ENCODE data around the gene DEK. TPM values are rescaled to one million over a fixed set of nuclear protein-coding genes. Genes with fewer than 3 reads are reported as not detected.

The DEK gene
- polyA plus RNA-seq, 1 of the 3 experiments (the other 2 are of a cell fraction) = 34.2 TPM

- no peaks in the 10 kb centered on the region for H3K27me3 ChIP-seq (ENCODE audit: insufficient read depth)
- H4K20me1 ChIP-seq (ENCODE audit: insufficient read depth) = no peaks in the 10 kb centered on the region
- no peaks in the 10 kb centered on the region for H3K9me3 ChIP-seq
- WGBS (ENCODE audit: low lambda C conversion rate) = over 99% methylated on average over 6 of the region's 6 CpGs
- no peaks in the 10 kb centered on the region for H3F3A ChIP-seq (replicated peaks; ENCODE audit: insufficient read depth)
- no peak overlapping the region for H3K27ac ChIP-seq (ENCODE audit: low read depth in 2 of 2, low read length in 1 of 2)
- H3K9ac ChIP-seq = no peak overlapping the region
- POLR2A ChIA-PET = interaction anchor here (0.6 kb wide), 1 partner anchor 17 kb away, joined by 3 read pairs; no protein-coding TSS in a partner anchor
- no peak overlapping the region for H2AFZ ChIP-seq (ENCODE audit: low read depth)
- TF ChIP-seq IRF3 (IDR thresholded peaks at IDR 0.05; ENCODE audit: low read depth, low read length) = no peak
- no peak for TF ChIP-seq NFIC (IDR thresholded peaks at IDR 0.05; ENCODE audit: borderline replicate concordance)
- no peak for TF ChIP-seq CTCF (IDR thresholded peaks at IDR 0.05)
- no peak for TF ChIP-seq TAF1 (IDR thresholded peaks at IDR 0.05; ENCODE audit: borderline replicate concordance, low read depth, low read length)
- TF ChIP-seq RAD21 (IDR thresholded peaks at IDR 0.05; ENCODE audit: low read length) = no peak
- TF ChIP-seq POLR2AphosphoS5 (IDR thresholded peaks at IDR 0.05; ENCODE audit: low read depth, low read length) = no peak
- TF ChIP-seq FOXJ3 (CRISPR knock-in tag; IDR thresholded peaks at IDR 0.05) = no peak
- H3K36me3 ChIP-seq (replicated peaks in 1 of 2; ENCODE audit: control insufficient read depth in 1 of 2, insufficient read depth in 2 of 2, low read length in 1 of 2) = peaks cover 0 to 5% of the 10 kb centered on the region in 2 experiments
- CTCF ChIA-PET = interaction anchor here (1.1 kb wide), 1 partner anchor 9 kb away, joined by 3 read pairs; no protein-coding TSS in a partner anchor
- H3K4me2 ChIP-seq = no peak overlapping the region
- H3K79me2 ChIP-seq (ENCODE audit: insufficient read depth) = no peaks in the 10 kb centered on the region
- DNase-seq = no peak
- H3K4me3 ChIP-seq (ENCODE audit: low read depth in 2 of 2, low read length in 1 of 2) = no peak overlapping the region
- H3K4me1 ChIP-seq (ENCODE audit: control insufficient read depth in 1 of 2, insufficient read depth in 2 of 2, low read depth in 1 of 2, low read length in 1 of 2) = no peaks in the 10 kb centered on the region
- H3K9me2 ChIP-seq = no peaks in the 10 kb centered on the region
Measured at GRCh38 chr6:18203786-18204185, 60.5 kb downstream of the DEK start.

DNA sequence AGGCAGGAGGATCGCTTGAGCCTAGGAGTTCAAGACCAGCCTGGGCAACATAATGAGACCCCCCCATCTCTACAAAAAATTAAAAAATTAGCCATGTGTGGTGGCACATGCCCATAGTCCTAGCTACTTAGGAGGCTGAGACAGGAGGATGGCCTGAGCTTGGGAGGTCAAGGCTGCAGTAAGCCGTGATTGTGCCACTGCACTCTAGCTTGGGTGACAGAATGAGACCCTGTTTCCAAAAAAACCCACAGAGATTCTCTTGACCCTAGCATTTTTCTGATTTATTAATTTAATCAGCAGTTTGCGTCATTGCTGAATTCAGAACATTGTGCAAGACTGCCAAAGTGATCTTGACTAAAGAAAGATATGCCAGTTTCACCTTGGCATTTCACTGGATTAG lies 72.3 kb downstream of the DEK start:
- Histone ChIP-seq H3F3A (replicated peaks; ENCODE audit: insufficient read depth) (no peaks in the 10 kb centered on the region), H3K9ac (no peak overlapping the region), H3K9me3 (no peaks in the 10 kb centered on the region), H3K27me3 (ENCODE audit: insufficient read depth) (no peaks in the 10 kb centered on the region), H4K20me1 (ENCODE audit: insufficient read depth) (no peaks in the 10 kb centered on the region), H3K4me1 (ENCODE audit: control insufficient read depth in 1 of 2, insufficient read depth in 2 of 2, low read depth in 1 of 2, low read length in 1 of 2) (no peaks in the 10 kb centered on the region), H2AFZ (ENCODE audit: low read depth) (no peak overlapping the region), H3K36me3 (replicated peaks in 1 of 2; ENCODE audit: control insufficient read depth in 1 of 2, insufficient read depth in 2 of 2, low read length in 1 of 2) (peaks cover 0 to 3% of the 10 kb centered on the region in 2 experiments), H3K9me2 (no peaks in the 10 kb centered on the region), H3K79me2 (ENCODE audit: insufficient read depth) (no peaks in the 10 kb centered on the region), H3K27ac (ENCODE audit: low read depth in 2 of 2, low read length in 1 of 2) (no peak overlapping the region), H3K4me2 (no peak overlapping the region), H3K4me3 (ENCODE audit: low read depth in 2 of 2, low read length in 1 of 2) (no peak overlapping the region)
- WGBS (ENCODE audit: low lambda C conversion rate) = 94% methylated on average over 3 of the region's 3 CpGs
- POLR2A ChIA-PET = no interaction called here
- DNase-seq = no peak
- TF ChIP-seq RAD21 (IDR thresholded peaks at IDR 0.05; ENCODE audit: low read length) (no peak), FOXM1 (IDR thresholded peaks at IDR 0.05; ENCODE audit: low read depth) (no peak), SMC3 (IDR thresholded peaks at IDR 0.05; ENCODE audit: low read depth, low read length) (no peak), FOXJ3 (CRISPR knock-in tag; IDR thresholded peaks at IDR 0.05) (no peak), NFIC (IDR thresholded peaks at IDR 0.05; ENCODE audit: borderline replicate concordance) (no peak), SIN3A (IDR thresholded peaks at IDR 0.05; ENCODE audit: borderline replicate concordance, low read depth, low read length) (no peak), MEF2A (IDR thresholded peaks at IDR 0.05; ENCODE audit: borderline replicate concordance, low read depth) (no peak), TEAD4 (IDR thresholded peaks at IDR 0.05; ENCODE audit: borderline replicate concordance, insufficient read depth) (no peak), GATA2 (CRISPR knock-in tag; IDR thresholded peaks at IDR 0.05) (no peak), RCOR1 (IDR thresholded peaks at IDR 0.05; ENCODE audit: low read length) (no peak), CTCF (IDR thresholded peaks at IDR 0.05) (no peak), TAF1 (IDR thresholded peaks at IDR 0.05; ENCODE audit: borderline replicate concordance, low read depth, low read length) (no peak), FOSL2 (IDR thresholded peaks at IDR 0.05; ENCODE audit: borderline replicate concordance, low read depth) (no peak), YY1 (IDR thresholded peaks at IDR 0.05; ENCODE audit: low read depth) (no peak), GABPA (IDR thresholded peaks at IDR 0.05; ENCODE audit: low read depth) (no peak), POLR2AphosphoS5 (IDR thresholded peaks at IDR 0.05; ENCODE audit: low read depth, low read length) (no peak), EZH2phosphoT487 (IDR thresholded peaks at IDR 0.05; ENCODE audit: borderline replicate concordance, low read depth) (no peak), CHD2 (IDR thresholded peaks at IDR 0.05; ENCODE audit: low read length, partially characterized antibody) (no peak), PBX3 (IDR thresholded peaks at IDR 0.05) (no peak)
- CTCF ChIA-PET = interaction anchor here (0.6 kb wide), 1 partner anchor 27 kb away, joined by 3 read pairs; no protein-coding TSS in a partner anchor

Data from SK-N-SH (cell line).